CD4-positive, alpha-beta T cell treated with Interleukin-4 for 4 hours (primary cell): ENCODE measurements around the gene NGDN.
"Not testable (repeated sequence)": the region's sequence is repeated elsewhere in the genome, so short reads cannot be mapped to it uniquely, and the experiment has no call there.

Experiments used
- DNase-seq: peaks from one replicate; pipeline ENCODE4 v3.0.0-alpha.2; 2020

Gene NGDN

GRCh38 chr14:23469127-23469905 is at the start of gene NGDN:
TSS of gene NGDN (plus strand) at chr14:23469703. CDS start at chr14:23469716, 13 bp downstream.
- peak; percentile 100 for DNase-seq

- DNase-seq: no peak
Observed at GRCh38 chr14:23421594-23421993, 47.9 kb upstream of the NGDN start.

- no peak for DNase-seq
Observed at GRCh38 chr14:23423657-23424056, 45.8 kb upstream of the NGDN start.

- DNase-seq: no peak
Observed at GRCh38 chr14:23425169-23425568, 44.3 kb upstream of the NGDN start.

GRCh38 chr14:23425798-23426197 is 43.7 kb upstream of the NGDN start:
- not testable (repeated sequence) for DNase-seq

- DNase-seq: no peak
Observed at GRCh38 chr14:23428686-23429495, 40.6 kb upstream of the NGDN start.

- no peak for DNase-seq
Observed at GRCh38 chr14:23430016-23430722, 39.3 kb upstream of the NGDN start.

- DNase-seq: no peak
Observed at GRCh38 chr14:23430723-23431085, 38.8 kb upstream of the NGDN start.

GRCh38 chr14:23431486-23431885 is 38.0 kb upstream of the NGDN start:
- no peak for DNase-seq

- DNase-seq: no peak
Observed at GRCh38 chr14:23432102-23432925, 37.2 kb upstream of the NGDN start.

- DNase-seq: no peak
Observed at GRCh38 chr14:23432946-23433345, 36.6 kb upstream of the NGDN start.

GRCh38 chr14:23433457-23433856 is 36.0 kb upstream of the NGDN start:
- DNase-seq: no peak

- no peak for DNase-seq
Observed at GRCh38 chr14:23434488-23435222, 34.8 kb upstream of the NGDN start.

- DNase-seq: no peak
Observed at GRCh38 chr14:23435543-23436326, 33.8 kb upstream of the NGDN start, which contains the start of gene MYH7. TSS of gene MYH7 (minus strand) at chr14:23435660. CDS start at chr14:23433732, 1,928 bp downstream.

GRCh38 chr14:23436327-23437132 is 33.0 kb upstream of the NGDN start:
- DNase-seq: no peak

GRCh38 chr14:23437133-23438100 is 32.1 kb upstream of the NGDN start:
- DNase-seq: no peak

GRCh38 chr14:23438101-23438971 is 31.2 kb upstream of the NGDN start:
- DNase-seq: no peak
